Measurements from ENCODE around the gene TENM4. TPM values are rescaled to one million over a fixed set of nuclear protein-coding genes. Genes with fewer than 3 reads are reported as not detected.

The TENM4 gene
- polyA plus RNA-seq, 2 of the 4 experiments (the other 2 are of a cell fraction), result 0.06 to 0.31 TPM

DNA sequence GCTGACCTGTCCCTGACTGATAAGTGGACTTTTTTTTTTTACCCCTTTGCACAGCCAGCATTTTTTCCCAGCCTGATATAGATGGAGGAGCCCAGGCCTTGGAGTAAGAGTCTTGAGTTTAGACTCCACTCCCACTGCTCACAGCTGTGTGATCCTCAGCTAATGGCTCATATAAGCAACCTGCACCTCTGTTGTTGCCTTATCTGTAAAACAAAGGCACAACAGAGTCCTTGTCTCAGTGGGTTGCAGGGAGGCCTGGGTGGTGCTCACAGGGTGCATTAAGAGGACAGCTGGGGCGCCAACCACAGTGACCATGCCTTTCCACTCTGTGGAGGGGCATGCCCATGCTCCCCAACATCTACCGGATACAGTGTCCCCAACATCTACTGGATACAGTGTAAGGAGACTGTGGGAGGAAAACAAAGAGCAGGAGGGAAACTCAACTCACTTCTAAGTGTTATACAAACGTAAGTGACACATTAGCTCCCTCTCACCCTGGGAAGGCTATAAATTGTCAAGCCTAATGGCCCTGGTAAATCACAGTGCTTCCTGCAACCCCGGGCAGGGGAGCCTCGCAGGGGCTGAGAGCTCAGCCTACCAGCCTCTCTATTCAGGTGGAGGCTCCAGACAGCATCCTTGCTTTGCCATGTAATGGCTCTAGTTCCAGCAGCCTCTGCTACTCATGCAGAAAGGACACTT, 109.5 kb downstream of the TENM4 start:
- CTCF ChIA-PET, result no interaction called here
- no peak for ATAC-seq
- Histone ChIP-seq H3K9me3 (no peaks in the 10 kb centered on the region), H3K4me3 (no peak overlapping the region), H3K4me2 (no peak overlapping the region), H3K4me1 (no peaks in the 10 kb centered on the region), H3K27ac (no peak overlapping the region)
- POLR2A ChIA-PET, result no interaction called here
- WGBS (ENCODE audit: missing lambda C conversion rate), result 21% methylated on average over 5 of the region's 5 CpGs
- TF ChIP-seq ZNF302 (CRISPR knock-in tag; IDR thresholded peaks at IDR 0.05) (no peak), EP300 (IDR thresholded peaks at IDR 0.05) (no peak), POLR2A (IDR thresholded peaks at IDR 0.05; ENCODE audit: low read length) (no peak), MAX (IDR thresholded peaks at IDR 0.05) (no peak), CHD2 (IDR thresholded peaks at IDR 0.05; ENCODE audit: low read length, partially characterized antibody) (no peak), MAFK (IDR thresholded peaks at IDR 0.05; ENCODE audit: partially characterized antibody) (no peak), CHD4 (IDR thresholded peaks at IDR 0.05; ENCODE audit: borderline replicate concordance) (no peak), USF2 (IDR thresholded peaks at IDR 0.05) (no peak), E2F6 (IDR thresholded peaks at IDR 0.05; ENCODE audit: borderline replicate concordance, low read depth) (no peak), HES2 (IDR thresholded peaks at IDR 0.05) (no peak), RNF2 (IDR thresholded peaks at IDR 0.05; ENCODE audit: borderline replicate concordance, low read depth) (no peak), EHF (CRISPR knock-in tag; IDR thresholded peaks at IDR 0.05) (no peak), FOSL2 (IDR thresholded peaks at IDR 0.05) (no peak), FOSL2 (CRISPR knock-in tag; IDR thresholded peaks at IDR 0.05) (no peak), HDAC2 (IDR thresholded peaks at IDR 0.05) (no peak)
- TF ChIP-seq, protein P1, sequence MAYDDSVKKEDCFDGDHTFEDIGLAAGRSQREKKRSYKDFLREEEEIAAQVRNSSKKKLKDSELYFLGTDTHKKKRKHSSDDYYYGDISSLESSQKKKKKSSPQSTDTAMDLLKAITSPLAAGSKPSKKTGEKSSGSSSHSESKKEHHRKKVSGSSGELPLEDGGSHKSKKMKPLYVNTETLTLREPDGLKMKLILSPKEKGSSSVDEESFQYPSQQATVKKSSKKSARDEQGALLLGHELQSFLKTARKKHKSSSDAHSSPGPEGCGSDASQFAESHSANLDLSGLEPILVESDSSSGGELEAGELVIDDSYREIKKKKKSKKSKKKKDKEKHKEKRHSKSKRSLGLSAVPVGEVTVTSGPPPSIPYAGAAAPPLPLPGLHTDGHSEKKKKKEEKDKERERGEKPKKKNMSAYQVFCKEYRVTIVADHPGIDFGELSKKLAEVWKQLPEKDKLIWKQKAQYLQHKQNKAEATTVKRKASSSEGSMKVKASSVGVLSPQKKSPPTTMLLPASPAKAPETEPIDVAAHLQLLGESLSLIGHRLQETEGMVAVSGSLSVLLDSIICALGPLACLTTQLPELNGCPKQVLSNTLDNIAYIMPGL (CRISPR knock-in tag; IDR thresholded peaks at IDR 0.05; ENCODE audit: borderline replicate concordance), result no peak
- TF ChIP-seq, protein P2, sequence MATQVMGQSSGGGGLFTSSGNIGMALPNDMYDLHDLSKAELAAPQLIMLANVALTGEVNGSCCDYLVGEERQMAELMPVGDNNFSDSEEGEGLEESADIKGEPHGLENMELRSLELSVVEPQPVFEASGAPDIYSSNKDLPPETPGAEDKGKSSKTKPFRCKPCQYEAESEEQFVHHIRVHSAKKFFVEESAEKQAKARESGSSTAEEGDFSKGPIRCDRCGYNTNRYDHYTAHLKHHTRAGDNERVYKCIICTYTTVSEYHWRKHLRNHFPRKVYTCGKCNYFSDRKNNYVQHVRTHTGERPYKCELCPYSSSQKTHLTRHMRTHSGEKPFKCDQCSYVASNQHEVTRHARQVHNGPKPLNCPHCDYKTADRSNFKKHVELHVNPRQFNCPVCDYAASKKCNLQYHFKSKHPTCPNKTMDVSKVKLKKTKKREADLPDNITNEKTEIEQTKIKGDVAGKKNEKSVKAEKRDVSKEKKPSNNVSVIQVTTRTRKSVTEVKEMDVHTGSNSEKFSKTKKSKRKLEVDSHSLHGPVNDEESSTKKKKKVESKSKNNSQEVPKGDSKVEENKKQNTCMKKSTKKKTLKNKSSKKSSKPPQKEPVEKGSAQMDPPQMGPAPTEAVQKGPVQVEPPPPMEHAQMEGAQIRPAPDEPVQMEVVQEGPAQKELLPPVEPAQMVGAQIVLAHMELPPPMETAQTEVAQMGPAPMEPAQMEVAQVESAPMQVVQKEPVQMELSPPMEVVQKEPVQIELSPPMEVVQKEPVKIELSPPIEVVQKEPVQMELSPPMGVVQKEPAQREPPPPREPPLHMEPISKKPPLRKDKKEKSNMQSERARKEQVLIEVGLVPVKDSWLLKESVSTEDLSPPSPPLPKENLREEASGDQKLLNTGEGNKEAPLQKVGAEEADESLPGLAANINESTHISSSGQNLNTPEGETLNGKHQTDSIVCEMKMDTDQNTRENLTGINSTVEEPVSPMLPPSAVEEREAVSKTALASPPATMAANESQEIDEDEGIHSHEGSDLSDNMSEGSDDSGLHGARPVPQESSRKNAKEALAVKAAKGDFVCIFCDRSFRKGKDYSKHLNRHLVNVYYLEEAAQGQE (IDR thresholded peaks at IDR 0.05), result no peak
- TF ChIP-seq, protein P3, sequence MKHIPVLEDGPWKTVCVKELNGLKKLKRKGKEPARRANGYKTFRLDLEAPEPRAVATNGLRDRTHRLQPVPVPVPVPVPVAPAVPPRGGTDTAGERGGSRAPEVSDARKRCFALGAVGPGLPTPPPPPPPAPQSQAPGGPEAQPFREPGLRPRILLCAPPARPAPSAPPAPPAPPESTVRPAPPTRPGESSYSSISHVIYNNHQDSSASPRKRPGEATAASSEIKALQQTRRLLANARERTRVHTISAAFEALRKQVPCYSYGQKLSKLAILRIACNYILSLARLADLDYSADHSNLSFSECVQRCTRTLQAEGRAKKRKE (CRISPR knock-in tag; IDR thresholded peaks at IDR 0.05; ENCODE audit: low read depth), result no peak
- FAIRE-seq, result no peak
- no peak for DNase-seq (ENCODE audit: low read depth in 1 of 2, low spot score in 1 of 2)

DNA sequence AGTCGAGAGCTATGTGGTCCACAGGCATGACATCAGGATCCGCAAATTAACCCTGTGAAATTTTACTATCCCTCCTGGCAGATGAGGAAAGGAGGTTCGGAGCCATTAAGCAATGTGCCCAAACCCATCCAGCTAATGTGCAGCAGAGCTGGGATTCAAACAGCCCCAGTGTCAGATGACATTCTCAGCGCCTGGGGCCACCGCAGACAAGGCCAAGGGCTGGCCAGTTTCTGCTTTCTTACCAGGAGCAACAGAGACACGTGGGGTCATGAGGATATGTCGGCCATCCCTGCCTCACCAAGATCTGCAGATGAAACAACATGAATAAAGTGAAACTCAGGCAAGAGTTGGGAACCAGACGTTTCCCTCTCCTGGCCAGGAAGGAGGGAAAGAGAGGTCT, 110.2 kb downstream of the TENM4 start:
- no peaks in the 10 kb centered on the region for H3K9me3 ChIP-seq
- no peak for FAIRE-seq
- no peak for DNase-seq (ENCODE audit: low read depth in 1 of 2, low spot score in 1 of 2)
- ChIA-PET POLR2A (no interaction called here), CTCF (interaction anchor here (1.2 kb wide), 1 partner anchor 10 kb away, joined by 3 read pairs; no protein-coding TSS in a partner anchor)
- 25% methylated on average over 8 of the region's 8 CpGs for WGBS (ENCODE audit: missing lambda C conversion rate)
- H3K4me2 ChIP-seq, result no peak overlapping the region
- ATAC-seq, result no peak
- H3K4me1 ChIP-seq, result no peaks in the 10 kb centered on the region
- no peak overlapping the region for H3K4me3 ChIP-seq
- H3K27ac ChIP-seq, result no peak overlapping the region
- TF ChIP-seq CBX2 (IDR thresholded peaks at IDR 0.05; ENCODE audit: borderline replicate concordance, low read depth), result no peak
- TF ChIP-seq MAZ (IDR thresholded peaks at IDR 0.05; ENCODE audit: borderline replicate concordance, low read depth, low read length), result no peak
- no peak for TF ChIP-seq USF2 (IDR thresholded peaks at IDR 0.05)
- TF ChIP-seq ZFP36 (IDR thresholded peaks at IDR 0.05; ENCODE audit: borderline replicate concordance, partially characterized antibody), result no peak
- TF ChIP-seq E2F6 (IDR thresholded peaks at IDR 0.05; ENCODE audit: borderline replicate concordance, low read depth), result no peak
- TF ChIP-seq EP300 (IDR thresholded peaks at IDR 0.05), result no peak
- no peak for TF ChIP-seq MAFK (IDR thresholded peaks at IDR 0.05; ENCODE audit: partially characterized antibody)
- TF ChIP-seq EHMT2 (IDR thresholded peaks at IDR 0.05; ENCODE audit: low read depth), result no peak
- TF ChIP-seq FOXS1 (CRISPR knock-in tag; IDR thresholded peaks at IDR 0.05), result no peak
- TF ChIP-seq KDM5A (IDR thresholded peaks at IDR 0.05), result no peak
- no peak for TF ChIP-seq JUNB (IDR thresholded peaks at IDR 0.05)
- TF ChIP-seq, protein P4, sequence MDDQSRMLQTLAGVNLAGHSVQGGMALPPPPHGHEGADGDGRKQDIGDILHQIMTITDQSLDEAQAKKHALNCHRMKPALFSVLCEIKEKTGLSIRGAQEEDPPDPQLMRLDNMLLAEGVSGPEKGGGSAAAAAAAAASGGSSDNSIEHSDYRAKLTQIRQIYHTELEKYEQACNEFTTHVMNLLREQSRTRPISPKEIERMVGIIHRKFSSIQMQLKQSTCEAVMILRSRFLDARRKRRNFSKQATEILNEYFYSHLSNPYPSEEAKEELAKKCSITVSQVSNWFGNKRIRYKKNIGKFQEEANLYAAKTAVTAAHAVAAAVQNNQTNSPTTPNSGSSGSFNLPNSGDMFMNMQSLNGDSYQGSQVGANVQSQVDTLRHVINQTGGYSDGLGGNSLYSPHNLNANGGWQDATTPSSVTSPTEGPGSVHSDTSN (IDR thresholded peaks at IDR 0.05), result no peak
